ENCODE measurements around the gene SYT8.
A peak's percentile ranks its signal among the peaks of the same experiment; 100 is the strongest.

Gene SYT8

DNA sequence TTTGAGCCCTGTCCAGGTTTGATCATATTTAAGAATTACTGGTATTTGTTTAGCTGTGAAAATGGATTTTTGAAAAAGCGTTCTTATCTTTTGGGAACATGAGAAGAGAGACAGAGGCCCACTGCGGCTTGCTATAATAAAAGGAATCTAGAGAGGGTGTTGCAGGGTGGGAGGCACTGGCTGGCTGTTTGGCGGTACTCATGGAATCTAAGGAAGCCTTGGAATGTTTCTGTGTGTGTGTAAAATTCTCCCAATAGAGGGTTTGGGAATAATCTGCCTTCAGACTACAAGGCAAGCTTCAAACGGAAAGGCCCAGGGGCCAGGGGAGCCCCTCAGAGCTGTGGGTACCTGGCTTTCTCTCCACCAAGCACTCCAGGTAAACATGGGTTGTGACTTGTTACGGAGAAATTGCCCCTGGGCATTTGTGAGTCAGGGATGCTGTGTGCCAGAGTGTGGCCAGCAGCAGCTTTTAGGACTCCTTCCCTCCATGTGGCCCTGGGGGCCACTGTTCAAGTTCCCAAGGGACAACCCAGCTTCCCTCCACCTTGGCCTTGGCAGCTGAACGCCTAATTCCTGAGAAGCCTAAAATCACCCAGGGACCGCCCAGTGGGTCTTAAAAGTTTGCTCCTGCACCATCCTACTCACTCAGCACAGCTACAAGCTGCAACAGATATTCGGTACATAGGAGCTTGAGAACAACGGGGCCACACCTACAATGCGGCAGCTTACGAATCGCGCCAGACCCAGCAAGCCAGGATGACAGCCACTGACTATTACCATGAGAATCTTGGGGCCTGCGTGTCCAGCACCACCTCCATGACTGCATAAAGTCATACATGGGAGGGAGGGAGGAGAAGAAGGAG is 14.1 kb upstream of the SYT8 start:
- no peak for DNase-seq

DNA sequence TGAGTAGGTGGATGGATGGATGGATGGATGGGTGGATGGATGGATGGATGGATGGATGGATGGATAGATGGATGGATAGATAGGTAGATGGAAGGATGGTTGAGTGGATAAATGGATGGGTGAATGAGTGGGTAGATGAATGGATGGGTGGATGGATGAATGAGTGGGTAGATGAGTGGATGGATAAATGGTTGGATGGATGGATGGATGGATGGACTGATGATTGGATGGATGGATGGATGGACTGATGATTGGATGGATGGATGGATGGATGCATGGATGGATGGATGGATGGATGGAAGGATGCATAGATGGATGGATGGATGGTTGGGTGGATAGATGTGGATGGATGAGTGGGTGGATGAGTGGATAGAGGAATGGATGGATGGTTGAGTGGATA is 13.2 kb upstream of the SYT8 start:
- DNase-seq, result no peak

DNA sequence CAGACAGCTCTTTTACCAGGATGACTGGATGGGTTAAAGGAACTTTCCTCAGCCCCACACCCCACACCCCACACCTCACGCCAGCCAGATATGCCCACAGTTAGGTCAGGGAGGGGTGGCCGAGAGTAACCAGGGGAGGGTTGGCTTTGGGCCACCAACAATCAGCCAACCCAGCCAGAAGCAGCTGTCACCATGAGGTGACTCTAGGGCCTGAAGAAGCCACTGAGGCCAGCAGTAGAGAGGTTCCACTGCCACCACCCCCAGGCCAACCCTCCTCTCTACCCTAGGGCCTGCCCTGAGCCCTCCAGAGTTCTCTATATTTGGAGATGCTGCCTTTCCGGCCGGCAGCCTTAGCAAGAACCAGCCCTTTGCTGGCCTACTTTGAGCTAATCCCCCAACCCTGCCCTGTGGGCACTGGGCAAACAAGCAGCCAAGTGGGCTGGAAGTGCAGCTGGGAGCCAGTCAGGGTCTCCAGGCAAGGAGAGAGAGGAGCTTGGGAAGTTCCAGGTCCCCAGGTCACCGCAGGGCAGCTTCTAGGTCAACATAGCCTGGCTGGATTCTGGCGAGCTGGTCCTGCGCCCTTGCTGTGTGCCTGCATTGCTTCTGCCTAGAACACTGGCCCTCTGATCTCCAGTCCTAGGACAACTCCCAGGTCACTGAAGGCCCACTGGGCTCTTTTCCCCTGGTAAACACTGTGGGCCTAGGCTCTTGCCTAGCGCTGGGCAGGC is 12.0 kb upstream of the SYT8 start:
- no peak for DNase-seq

DNA sequence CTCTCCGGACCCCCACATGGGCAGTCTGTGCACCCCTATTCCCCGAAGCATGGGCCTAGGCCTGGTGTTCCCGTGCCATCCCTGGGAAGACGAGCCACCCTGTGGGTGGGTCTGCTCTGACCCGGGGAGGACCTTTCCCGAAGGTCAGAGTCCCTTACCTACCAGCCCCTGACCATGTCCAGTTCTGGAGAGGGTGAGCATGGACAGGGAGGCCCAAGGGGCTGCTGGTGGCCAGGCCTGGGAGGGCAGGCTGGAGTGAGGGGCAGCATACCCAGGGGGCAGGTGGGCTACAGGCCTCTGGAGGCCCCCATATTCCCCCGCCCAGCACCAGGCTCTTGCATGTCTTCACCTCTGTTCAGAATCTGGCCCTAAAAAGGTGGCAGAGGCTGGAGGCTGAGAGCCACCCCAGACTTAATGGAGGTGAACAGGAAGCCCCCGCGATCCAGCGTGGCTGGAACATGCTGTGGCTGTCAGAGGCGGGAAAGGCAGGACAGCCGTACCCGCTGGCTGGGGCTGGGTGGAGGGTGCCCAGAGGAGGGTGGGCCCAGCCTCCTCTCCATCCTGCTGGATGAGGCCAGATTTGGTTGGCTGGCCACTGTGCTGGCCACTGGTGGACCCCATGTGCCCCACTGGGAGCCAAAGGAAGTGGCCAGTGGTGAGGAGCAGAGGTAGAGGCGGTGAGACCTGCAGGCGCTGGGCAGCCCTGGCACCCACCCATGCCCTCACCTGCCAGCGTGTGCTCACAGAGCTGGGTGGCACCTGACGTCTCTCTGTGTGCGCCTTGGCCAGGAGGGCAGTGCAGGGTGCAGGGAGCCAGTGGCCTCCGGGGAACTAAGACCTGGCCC is 11.2 kb upstream of the SYT8 start:
- no peak for DNase-seq

- no peak for DNase-seq
Observed at GRCh38 chr11:1824221-1825038, 10.4 kb upstream of the SYT8 start.

- no peak for DNase-seq
Observed at GRCh38 chr11:1825039-1825740, 9.6 kb upstream of the SYT8 start.

DNA sequence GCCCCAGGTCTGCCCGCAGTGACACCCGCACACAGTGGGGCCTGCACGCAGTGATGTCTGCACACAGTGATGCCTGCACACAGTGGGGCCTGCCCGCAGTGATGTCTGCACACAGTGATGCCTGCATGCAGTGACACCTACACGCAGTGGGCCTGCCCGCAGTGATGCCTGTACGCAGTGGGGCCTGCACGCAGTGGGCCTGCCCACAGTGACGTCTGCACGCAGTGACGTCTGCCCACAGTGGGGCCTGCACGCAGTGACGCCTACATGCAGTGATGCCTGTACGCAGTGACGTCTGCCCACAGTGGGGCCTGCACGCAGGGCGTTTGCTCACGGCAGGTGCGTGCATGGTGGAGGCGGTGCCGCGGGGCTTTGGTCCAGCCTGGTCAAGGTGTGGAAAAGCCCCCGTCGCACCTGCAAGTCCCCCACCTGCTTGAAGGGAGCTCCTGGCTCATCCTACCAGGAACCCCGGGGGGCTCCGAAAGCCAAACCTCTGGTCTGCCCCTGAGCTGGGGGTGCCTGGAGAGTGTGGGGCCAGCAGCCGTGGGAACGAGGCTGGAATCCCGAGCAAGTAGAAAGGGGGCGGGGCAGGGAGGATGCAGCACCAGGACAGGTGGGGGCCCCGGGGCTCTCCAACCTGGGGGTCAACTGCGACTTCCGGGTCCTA is 8.9 kb upstream of the SYT8 start:
- DNase-seq, result no peak

GRCh38 chr11:1826552-1827094 is 8.2 kb upstream of the SYT8 start:
- DNase-seq, result no peak

- peak; percentile 33 to 58 for DNase-seq
Observed at GRCh38 chr11:1827095-1827813, 7.5 kb upstream of the SYT8 start.

DNA sequence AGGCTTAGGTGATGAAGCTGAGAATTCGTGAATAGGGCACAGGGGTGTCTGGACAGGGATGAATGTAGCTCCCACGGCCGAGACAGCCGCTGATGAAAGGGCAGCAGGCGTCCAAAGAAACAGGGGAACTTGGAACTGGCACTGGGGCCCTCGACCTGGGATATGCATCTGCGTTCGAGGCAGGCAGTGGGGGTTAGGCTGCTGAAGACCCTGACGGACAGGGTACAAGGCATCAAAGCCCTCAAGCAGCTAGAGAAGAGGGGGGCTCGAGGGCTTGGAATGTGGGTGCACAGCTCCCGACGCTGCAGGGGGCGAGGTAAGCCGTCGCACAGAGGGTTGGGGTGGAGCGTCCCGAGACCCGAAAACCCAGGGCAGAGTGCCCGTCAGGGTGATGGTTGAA is 6.9 kb upstream of the SYT8 start:
- no peak for DNase-seq

- no peak for DNase-seq
Observed at GRCh38 chr11:1828542-1828941, 6.2 kb upstream of the SYT8 start.

DNA sequence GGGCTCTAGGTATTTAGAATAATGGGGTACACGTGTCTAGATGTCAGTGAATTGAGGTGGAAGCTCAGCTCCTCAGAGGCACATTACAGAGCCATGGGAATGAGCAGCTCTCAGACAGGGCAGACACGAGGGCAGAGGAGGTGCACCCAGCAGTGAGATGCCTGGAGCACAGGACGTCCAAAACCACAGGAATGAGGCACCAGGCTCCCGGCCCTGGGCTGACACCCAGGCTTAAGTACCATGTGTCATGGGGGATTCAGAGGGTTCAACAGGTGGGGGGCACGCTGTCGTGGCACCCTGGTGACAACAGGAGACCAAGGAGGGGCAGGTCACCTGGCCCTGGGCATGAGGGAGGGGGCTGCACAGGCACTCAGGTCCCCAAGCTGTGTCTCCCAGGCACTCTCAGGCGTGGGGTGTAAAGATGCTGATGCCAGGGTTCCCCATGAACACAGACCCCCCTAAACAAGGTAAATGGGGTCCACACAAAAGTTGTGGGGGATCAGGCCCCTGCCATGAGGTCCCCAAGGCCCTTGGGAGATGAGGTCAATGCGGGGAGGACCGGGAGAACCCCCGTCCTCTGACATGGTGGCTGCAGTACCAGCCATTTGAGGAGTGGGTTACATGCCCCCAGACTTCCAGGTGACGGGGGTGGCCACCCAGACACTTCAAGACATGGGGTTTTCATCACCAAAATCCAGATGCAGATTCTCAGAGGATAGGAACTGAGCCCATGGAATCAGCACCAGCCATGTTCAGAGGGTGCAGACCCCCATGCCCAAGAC is 5.6 kb upstream of the SYT8 start:
- peak in 1 of 2 experiments; percentile 70 for DNase-seq

DNA sequence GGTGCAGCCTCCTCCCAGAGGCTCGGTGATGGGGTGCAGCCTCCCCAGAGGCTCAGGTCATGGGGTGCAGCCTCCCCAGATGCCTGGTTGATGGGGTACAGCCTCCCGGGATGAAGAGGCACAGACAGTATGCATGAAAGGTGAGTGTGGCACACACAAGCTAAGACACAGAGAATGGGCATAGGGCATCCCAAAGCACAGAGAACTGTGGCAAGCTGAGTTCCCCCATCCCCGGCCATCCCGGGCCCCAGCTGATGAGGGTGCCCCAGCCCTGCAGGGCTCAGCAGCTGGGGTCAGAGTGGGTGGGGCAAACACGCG is 4.8 kb upstream of the SYT8 start:
- DNase-seq, result no peak

DNA sequence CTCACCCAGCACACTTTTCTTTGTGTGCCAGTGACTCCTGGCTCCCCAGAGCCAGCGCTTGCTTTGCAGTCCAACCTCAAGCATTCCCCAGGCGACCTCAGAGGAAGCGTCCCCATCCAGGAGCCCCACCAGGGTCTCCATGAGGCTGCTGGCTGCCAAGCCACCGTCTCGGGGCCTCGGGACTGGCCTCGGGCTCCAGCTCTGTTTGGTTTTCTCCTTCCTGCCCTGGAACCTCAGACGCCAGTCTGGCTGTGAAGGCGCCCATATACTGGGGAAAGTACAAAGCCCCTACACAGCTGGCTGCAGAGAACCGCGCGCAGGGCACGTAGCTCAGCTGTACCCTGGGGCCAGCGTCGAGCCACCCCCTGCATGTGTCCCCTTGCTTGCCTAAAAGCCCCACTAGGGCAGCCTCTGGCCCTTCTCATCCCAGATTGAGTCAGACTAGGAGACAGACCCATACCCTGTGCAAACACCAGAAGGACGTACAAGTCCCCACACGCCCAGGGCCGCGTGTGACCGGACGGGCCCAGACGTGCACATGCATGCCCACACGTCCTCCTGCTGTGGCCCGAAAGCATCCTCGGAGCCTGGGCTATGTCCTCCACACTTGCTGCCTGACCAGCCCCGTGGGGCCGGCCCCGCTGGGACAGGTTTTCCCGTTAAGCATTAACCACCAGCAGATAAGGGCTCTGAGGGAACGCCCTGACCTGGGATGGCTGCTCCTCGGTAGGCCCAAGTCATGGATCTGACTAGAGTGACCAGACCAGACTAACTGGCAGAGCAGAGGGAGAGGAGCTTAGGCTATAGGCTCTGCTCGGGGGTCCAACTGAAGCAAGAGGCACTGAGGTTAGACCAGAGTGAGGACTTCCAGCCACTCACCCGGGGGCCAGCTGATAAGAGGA is 4.2 kb upstream of the SYT8 start:
- no peak for DNase-seq

GRCh38 chr11:1831338-1832210 is 3.2 kb upstream of the SYT8 start:
- no peak for DNase-seq

- peak in 1 of 2 experiments; percentile 32 for DNase-seq
Observed at GRCh38 chr11:1832211-1832919, 2.4 kb upstream of the SYT8 start.

- DNase-seq, result no peak
Observed at GRCh38 chr11:1832920-1833295, 1.9 kb upstream of the SYT8 start.

All from SW 1271 (cell line).